GM12878 (cell line): Measurements from ENCODE around the gene CERK. TPM values are rescaled to one million over a fixed set of nuclear protein-coding genes. Genes with fewer than 3 reads are reported as not detected.

ENCODE experiments used
- CEBPB ChIP-seq, 2 experiments: fragments of 150-350 bp in 1 of 2; IDR thresholded peaks; 2 replicates each; pipeline ENCODE4 v1.6.1; 2012 to 2014; ENCODE audit warnings: low read depth in 2 of 2, low read length in 2 of 2, borderline replicate concordance in 1 of 2, inconsistent platforms in 1 of 2
- CHD1 ChIP-seq: IDR thresholded peaks from 2 replicates; pipeline ENCODE4 v1.6.1; 2012; ENCODE audit warnings: low read depth, low read length, improper control_type of control experiment
- E2F8 ChIP-seq: fragments of 450-650 bp; IDR thresholded peaks from 2 replicates; pipeline ENCODE4 v1.6.1; 2018; ENCODE audit warnings: mild to moderate bottlenecking, low read depth, moderate library complexity; ENCODE audit not compliant: partially characterized antibody
- ETV6 ChIP-seq, 2 experiments: fragments of 450-650 bp in 1 of 2; IDR thresholded peaks in 1 of 2; conservative IDR thresholded peaks in 1 of 2; 2 replicates each; pipeline ENCODE4 v1.6.1; 2014; ENCODE audit warnings: antibody characterized with exemption in 1 of 2, borderline replicate concordance in 1 of 2, low read depth in 1 of 2, mild to moderate bottlenecking in 1 of 2, moderate library complexity in 1 of 2
- NR2C1 ChIP-seq: fragments of 450-650 bp; IDR thresholded peaks from 2 replicates; pipeline ENCODE4 v1.6.1; 2017; ENCODE audit warnings: antibody characterized with exemption, mild to moderate bottlenecking, moderate library complexity
- NR2F1 ChIP-seq: fragments of 450-650 bp; conservative IDR thresholded peaks from 2 replicates; pipeline ENCODE4 v1.6.1; 2017; ENCODE audit warnings: mild to moderate bottlenecking
- PBX3 ChIP-seq: IDR thresholded peaks from 2 replicates; pipeline ENCODE4 v1.6.1; 2011; ENCODE audit warnings: mild to moderate bottlenecking, low read depth, low read length, moderate library complexity; ENCODE audit not compliant: insufficient replicate concordance
- ZBTB40 ChIP-seq: fragments of 450-650 bp; IDR thresholded peaks from 2 replicates; pipeline ENCODE4 v1.6.1; 2016; ENCODE audit warnings: mild to moderate bottlenecking, moderate library complexity, borderline replicate concordance
- polyA plus RNA-seq, 11 experiments: library from polyadenylated mRNA; depleted of rRNA in 4 of 11; unstranded in 6 of 11; stranded (reverse) in 5 of 11; fragments of >200 nt; fragmentation: Nextera tagmentation in 4 of 11; fragmentation: Illumina TruSeq in 1 of 11; extraction: Ambion mirVana in 4 of 11; extraction: Trizol in 1 of 11; gene quantifications; 1 replicate in 1 of 11; 2 replicates in 10 of 11; pipeline versions ENCODE4 v1.2.1 to v1.2.3, GENCODE V29; 2011 to 2016; ENCODE audit warnings: inconsistent platforms in 2 of 11, missing spikeins in 2 of 11, low read depth in 1 of 11
- total RNA-seq, 4 experiments: library from RNA; depleted of rRNA in 3 of 4; stranded (reverse); fragments of >200 nt in 3 of 4; fragmentation: Illumina TruSeq in 1 of 4; extraction: Trizol in 1 of 4; gene quantifications; 2 replicates each; pipeline versions ENCODE4 v1.2.1 to v1.2.3, GENCODE V29; 2013 to 2021

The CERK gene
- total and polyA plus RNA-seq, 10 of the 15 experiments (the other 5 are each of a cell fraction or from before 2014, with no cell fraction given), result 4.0 to 41.1 (median 30.2) TPM

GRCh38 chr22:46653596-46653995 lies 84.5 kb downstream of the CERK start (continued):
- no peak for TF ChIP-seq PBX3
- peak; percentile 80 for TF ChIP-seq NR2F1
- TF ChIP-seq ZBTB40, result no peak
- TF ChIP-seq CEBPB (IDR thresholded peaks at IDR 0.05; ENCODE audit: borderline replicate concordance in 1 of 2, low read depth in 2 of 2, low read length in 2 of 2), result no peak
- no peak for TF ChIP-seq NR2C1
- TF ChIP-seq E2F8, result no peak
- no peak for TF ChIP-seq CHD1
- TF ChIP-seq ETV6 (conservative IDR thresholded peaks at IDR 0.05 in 1 of 2, IDR thresholded peaks at IDR 0.05 in 1 of 2; ENCODE audit: borderline replicate concordance in 1 of 2, low read depth in 1 of 2), result no peak
